GM15510 (cell line): ENCODE results near the gene PROX2.

ENCODE experiments used
- POLR2A ChIP-seq: IDR thresholded peaks from 3 replicates; pipeline ENCODE4 v1.6.1; 2011; ENCODE audit warnings: borderline replicate concordance; ENCODE audit not compliant: insufficient read length; ENCODE audit errors: extremely low read depth

PROX2 gene

GRCh38 chr14:74867673-74868072, 8.3 kb downstream of the PROX2 start:
- TF ChIP-seq POLR2A = no peak

GRCh38 chr14:74866708-74867389, 9.1 kb downstream of the PROX2 start:
- no peak for TF ChIP-seq POLR2A

GRCh38 chr14:74865156-74865555, 10.8 kb downstream of the PROX2 start:
- no peak for TF ChIP-seq POLR2A

- no peak for TF ChIP-seq POLR2A
These were observed 11.7 kb downstream of the PROX2 start for GRCh38 chr14:74864198-74864597.

- no peak for TF ChIP-seq POLR2A
These were observed 12.7 kb downstream of the PROX2 start for GRCh38 chr14:74863274-74863673.

- no peak for TF ChIP-seq POLR2A
These were observed 14.2 kb downstream of the PROX2 start for GRCh38 chr14:74861734-74862090.

- TF ChIP-seq POLR2A = no peak
These were observed 14.8 kb downstream of the PROX2 start for GRCh38 chr14:74860899-74861733.

- no peak for TF ChIP-seq POLR2A
These were observed 16.0 kb downstream of the PROX2 start for GRCh38 chr14:74859757-74860552.

- no peak for TF ChIP-seq POLR2A
These were observed 17.9 kb downstream of the PROX2 start for GRCh38 chr14:74858022-74858421.

GRCh38 chr14:74856366-74856765, 19.6 kb downstream of the PROX2 start:
- no peak for TF ChIP-seq POLR2A

GRCh38 chr14:74855945-74856344, 20.0 kb downstream of the PROX2 start:
- TF ChIP-seq POLR2A = no peak

- TF ChIP-seq POLR2A = no peak
These were observed 20.9 kb downstream of the PROX2 start for GRCh38 chr14:74855021-74855420.

GRCh38 chr14:74853581-74853980, 22.4 kb downstream of the PROX2 start:
- no peak for TF ChIP-seq POLR2A

- no peak for TF ChIP-seq POLR2A
These were observed 22.9 kb downstream of the PROX2 start for GRCh38 chr14:74852922-74853530.

GRCh38 chr14:74848768-74849167, 27.2 kb downstream of the PROX2 start:
- no peak for TF ChIP-seq POLR2A
